Psoas muscle (tissue), 8 donors: ENCODE measurements around the gene GBA3. TPM values are rescaled to one million over a fixed set of nuclear protein-coding genes. Genes with fewer than 3 reads are reported as not detected.

Source experiments
- ATAC-seq, 4 donors: fragments of 200-7000 bp; cut with Tn5 transposase; one replicate each; pipeline ENCODE4 v1.9.1; 2020; ENCODE audit warnings: moderate library complexity in 3 of 4, mild to moderate bottlenecking in 2 of 4
- DNase-seq, 2 donors: peaks; one replicate each; pipeline ENCODE4 v3.0.0-alpha.2; 2020
- H3K27ac ChIP-seq: fragments of 200-600 bp; one replicate; pipeline ENCODE4 v1.8.0; 2022
- H3K27me3 ChIP-seq, 3 donors: fragments of 200-600 bp in 1 of 3; one replicate each; pipeline versions ENCODE4 v1.6.1 to v1.8.0; 2013 to 2022; ENCODE audit warnings: low read length in 2 of 3, mild to moderate bottlenecking in 2 of 3, moderate library complexity in 1 of 3; ENCODE audit not compliant: insufficient read depth in 3 of 3
- H3K36me3 ChIP-seq, 2 donors: fragments of 200-600 bp in 1 of 2; one replicate each; pipeline versions ENCODE4 v1.6.1 to v1.8.0; 2013 to 2022; ENCODE audit warnings: low read depth in 1 of 2, mild to moderate bottlenecking in 1 of 2, moderate library complexity in 1 of 2; ENCODE audit not compliant: insufficient read depth in 1 of 2
- H3K4me1 ChIP-seq: fragments of 200-600 bp; one replicate; pipeline ENCODE4 v1.8.0; 2022
- H3K4me3 ChIP-seq: fragments of 200-600 bp; one replicate; pipeline ENCODE4 v1.8.0; 2022; ENCODE audit warnings: mild to moderate bottlenecking
- H3K9me3 ChIP-seq: fragments of 200-600 bp; one replicate; pipeline ENCODE4 v1.8.0; 2022
- CTCF ChIP-seq: fragments of 200-600 bp; IDR thresholded peaks from one replicate; pipeline ENCODE4 v1.8.0; 2022; ENCODE audit warnings: antibody characterized with exemption
- WGBS, 3 donors: extraction: QIAGEN DNeasy Blood & Tissue Kit; methylation state at CpG; one replicate each; pipeline versions ENCODE4 v1.1.6 to v1.1.7; 2013; 5-methylcytosine and 5-hydroxymethylcytosine counted together
- intact Hi-C, 2 donors: fragments of 100-400 bp; cut with DNase I; formaldehyde crosslinking; loops; one replicate each; pipeline versions ENCODE4 v1.11.0 to v1.14.2; 2022
- polyA plus RNA-seq, 3 donors: library from polyadenylated mRNA; stranded (reverse); fragments of 200-250 nt; gene quantifications; one replicate each; pipeline ENCODE4 v1.2.3, GENCODE V29; 2013
- total RNA-seq, 4 donors: library from RNA; stranded (reverse); fragmentation: NEBNext Ultra II Directional in 2 of 4; extraction: Animal tissue kit (Norgen Biotek cat#: 25700) in 2 of 4; gene quantifications; one replicate each; pipeline versions ENCODE4 v1.2.1 to v1.2.4, GENCODE V29; 2021 to 2023
- donor health status: healthy with polysubstance abuse.
- donor health status: DM: no; HTN: no; CAD: no; lungs with moderate emphysema.
- donor health status: Bipolar disorder and iron deficiency.
- donor health status: healthy.
- donor health status: DM: yes; HTN: yes; CAD: no.
- donor health status: DM: no; HTN: no; CAD: no.
- donor health status: DM: no; HTN: no; CAD: no.
- donor health status: DM: yes; HTN: yes; CAD: no.

Gene GBA3
- total and polyA plus RNA-seq, 7 donors = 0.04 to 0.23 TPM; not detected in 5

GRCh38 chr4:22790631-22791030 is 97.9 kb downstream of the GBA3 start:
- no peak for DNase-seq
- Histone ChIP-seq H3K4me1 (no peaks in the 10 kb centered on the region), H3K4me3 (no peak overlapping the region), H3K27me3 (peaks cover 0 to 2% (median 0%) of the 10 kb centered on the region in 3 donors), H3K27ac (no peak overlapping the region), H3K36me3 (no peaks in the 10 kb centered on the region), H3K9me3 (no peaks in the 10 kb centered on the region)
- TF ChIP-seq CTCF = no peak
- intact Hi-C loops = no loop called here
- ATAC-seq = no peak
- WGBS, 3 donors = 61 to 66% (median 65%) methylated on average over 2 of the region's 2 CpGs

- DNase-seq (no peak), ATAC-seq (peak in 2 of 4 donors; percentile 47 to 52)
- no peaks in the 10 kb centered on the region for H3K36me3 ChIP-seq
- TF ChIP-seq CTCF = no peak
- WGBS, 3 donors = 38 to 47% (median 40%) methylated on average over 5 of the region's 5 CpGs
- H3K9me3 ChIP-seq = no peaks in the 10 kb centered on the region
- no peak overlapping the region for H3K27ac ChIP-seq
- no peaks in the 10 kb centered on the region for H3K27me3 ChIP-seq
- no peak overlapping the region for H3K4me3 ChIP-seq
- intact Hi-C loops = no loop called here
- H3K4me1 ChIP-seq = no peaks in the 10 kb centered on the region
Observed at GRCh38 chr4:22794732-22795131, 102.0 kb downstream of the GBA3 start.

- Histone ChIP-seq H3K9me3 (no peaks in the 10 kb centered on the region), H3K4me3 (no peak overlapping the region), H3K36me3 (no peaks in the 10 kb centered on the region), H3K27me3 (no peaks in the 10 kb centered on the region), H3K27ac (no peak overlapping the region), H3K4me1 (no peaks in the 10 kb centered on the region)
- DNase-seq (no peak), ATAC-seq (no peak)
- TF ChIP-seq CTCF = no peak
- intact Hi-C loops = no loop called here
Observed at GRCh38 chr4:22801391-22801790, 108.7 kb downstream of the GBA3 start.

GRCh38 chr4:22802876-22803275 is 110.1 kb downstream of the GBA3 start:
- no peak for ATAC-seq
- Histone ChIP-seq H3K9me3 (no peaks in the 10 kb centered on the region), H3K4me3 (no peak overlapping the region), H3K27ac (no peak overlapping the region), H3K4me1 (no peaks in the 10 kb centered on the region), H3K27me3 (no peaks in the 10 kb centered on the region), H3K36me3 (no peaks in the 10 kb centered on the region)
- WGBS, 3 donors = 60 to 75% (median 69%) methylated on average over 4 of the region's 4 CpGs
- DNase-seq = no peak
- intact Hi-C loops = no loop called here
- no peak for TF ChIP-seq CTCF

GRCh38 chr4:22803512-22803911 is 110.8 kb downstream of the GBA3 start:
- intact Hi-C loops = no loop called here
- no peaks in the 10 kb centered on the region for H3K36me3 ChIP-seq
- no peak overlapping the region for H3K4me3 ChIP-seq
- no peak overlapping the region for H3K27ac ChIP-seq
- no peaks in the 10 kb centered on the region for H3K9me3 ChIP-seq
- H3K4me1 ChIP-seq = no peaks in the 10 kb centered on the region
- no peak for TF ChIP-seq CTCF
- no peak for DNase-seq
- 76 to 80% (median 79%) methylated on average over 3 of the region's 3 CpGs for WGBS, 3 donors
- H3K27me3 ChIP-seq = no peaks in the 10 kb centered on the region
- no peak for ATAC-seq
